SK-N-SH (cell line): Measurements from ENCODE around the gene POU2F1. TPM values are rescaled to one million over a fixed set of nuclear protein-coding genes. Genes with fewer than 3 reads are reported as not detected.
A peak's percentile ranks its signal among the peaks of the same experiment; 100 is the strongest.

ENCODE experiments used
- CTCF ChIA-PET: fragments of 300-600, 350-600 bp; formaldehyde crosslinking; extraction: SDS; loops from one replicate; lab custom pipeline; 2021; lab: Yijun Ruan, JAX
- POLR2A ChIA-PET: fragments of 350-600 bp; sonication (Branson Sonifier 250); formaldehyde crosslinking; extraction: SDS; loops from one replicate; lab custom pipeline; 2020; ENCODE audit warnings: antibody characterized with exemption, inconsistent platforms; lab: Yijun Ruan, JAX
- DNase-seq: peaks from one replicate; pipeline ENCODE4 v3.0.0; 2012
- H2AFZ ChIP-seq: fragments of 200-600 bp; sonication (generic); 2 replicates; pipeline ENCODE4 v1.8.1; 2016; ENCODE audit warnings: antibody characterized with exemption, mild to moderate bottlenecking, low read depth
- H3F3A ChIP-seq: fragments of 200-600 bp; sonication (generic); replicated peaks from 2 replicates; pipeline ENCODE3; 2016; ENCODE audit warnings: antibody characterized with exemption, mild to moderate bottlenecking; ENCODE audit not compliant: insufficient read depth
- H3K27ac ChIP-seq, 2 experiments: fragments of 200-500 bp in 1 of 2; fragments of 200-600 bp in 1 of 2; sonication (Bioruptor generic) in 1 of 2; sonication (generic), shearing (Covaris generic) in 1 of 2; 2 replicates each; pipeline versions ENCODE4 v1.5.1 to v1.6.1; 2014 to 2016; ENCODE audit warnings: low read depth in 2 of 2, inconsistent platforms in 1 of 2, low read length in 1 of 2, mild to moderate bottlenecking in 1 of 2, mixed read lengths in 1 of 2
- H3K27me3 ChIP-seq: fragments of 200-600 bp; sonication (generic), shearing (Covaris generic); 2 replicates; pipeline ENCODE4 v1.6.1; 2016; ENCODE audit warnings: mixed run types; ENCODE audit not compliant: insufficient read depth
- H3K36me3 ChIP-seq, 2 experiments: fragments of 200-500 bp in 1 of 2; fragments of 200-600 bp in 1 of 2; sonication (Bioruptor generic) in 1 of 2; sonication (generic) in 1 of 2; replicated peaks in 1 of 2; 2 replicates each; pipeline versions ENCODE3 to v1.5.1; 2014 to 2016; ENCODE audit warnings: low read length in 1 of 2, mild to moderate bottlenecking in 1 of 2; ENCODE audit not compliant: insufficient read depth in 2 of 2, control insufficient read depth in 1 of 2
- H3K4me1 ChIP-seq, 2 experiments: fragments of 200-500 bp in 1 of 2; fragments of 200-600 bp in 1 of 2; sonication (Bioruptor generic) in 1 of 2; sonication (generic), shearing (Covaris generic) in 1 of 2; 2 replicates each; pipeline versions ENCODE4 v1.5.1 to v1.6.1; 2014 to 2016; ENCODE audit warnings: low read depth in 1 of 2, low read length in 1 of 2, mixed run types in 1 of 2; ENCODE audit not compliant: insufficient read depth in 2 of 2, control insufficient read depth in 1 of 2
- H3K4me2 ChIP-seq: fragments of 200-600 bp; sonication (generic), shearing (Covaris generic); 2 replicates; pipeline ENCODE4 v1.6.1; 2017; ENCODE audit warnings: mixed run types
- H3K4me3 ChIP-seq, 2 experiments: fragments of 200-500 bp in 1 of 2; fragments of 200-600 bp in 1 of 2; sonication (Bioruptor generic) in 1 of 2; sonication (generic), shearing (Covaris generic) in 1 of 2; 2 replicates each; pipeline versions ENCODE4 v1.5.1 to v1.8.1; 2014 to 2016; ENCODE audit warnings: low read depth in 2 of 2, inconsistent platforms in 1 of 2, low read length in 1 of 2, mild to moderate bottlenecking in 1 of 2, mixed read lengths in 1 of 2, moderate library complexity in 1 of 2
- H3K79me2 ChIP-seq: fragments of 200-600 bp; sonication (generic); 2 replicates; pipeline ENCODE4 v1.8.1; 2017; ENCODE audit warnings: mild to moderate bottlenecking; ENCODE audit not compliant: insufficient read depth
- H3K9ac ChIP-seq: fragments of 200-600 bp; sonication (generic); 2 replicates; pipeline ENCODE4 v1.6.1; 2017; ENCODE audit warnings: mixed run types
- H3K9me2 ChIP-seq: fragments of 200-600 bp; sonication (generic); 2 replicates; pipeline ENCODE4 v1.6.1; 2017; ENCODE audit warnings: mixed run types
- H3K9me3 ChIP-seq: fragments of 200-600 bp; sonication (generic); 2 replicates; pipeline ENCODE4 v1.6.1; 2017; ENCODE audit warnings: mixed run types, mild to moderate bottlenecking, moderate library complexity
- H4K20me1 ChIP-seq: fragments of 200-600 bp; sonication (generic); 2 replicates; pipeline ENCODE4 v1.6.1; 2017; ENCODE audit warnings: mild to moderate bottlenecking, mixed run types; ENCODE audit not compliant: insufficient read depth
- CHD2 ChIP-seq: fragments of 150-350 bp; IDR thresholded peaks from 2 replicates; pipeline ENCODE4 v1.6.1; 2018; ENCODE audit warnings: low read length; ENCODE audit not compliant: partially characterized antibody
- ELF1 ChIP-seq: IDR thresholded peaks from 2 replicates; pipeline ENCODE4 v1.4.0; 2012
- FOXJ3 ChIP-seq: sonication (generic); formaldehyde crosslinking; IDR thresholded peaks from 2 replicates; pipeline ENCODE4 v1.5.1; 2020; ENCODE audit warnings: mild to moderate bottlenecking, missing genetic modification reagents
- MEF2A ChIP-seq: IDR thresholded peaks from 2 replicates; pipeline ENCODE4 v1.4.0; 2012; ENCODE audit warnings: low read depth, borderline replicate concordance
- NFIC ChIP-seq: IDR thresholded peaks from 2 replicates; pipeline ENCODE4 v1.4.0; 2012; ENCODE audit warnings: borderline replicate concordance
- POLR2AphosphoS5 ChIP-seq: IDR thresholded peaks from 2 replicates; pipeline ENCODE4 v1.6.1; 2012; ENCODE audit warnings: low read depth, low read length
- RAD21 ChIP-seq: IDR thresholded peaks from 2 replicates; pipeline ENCODE4 v1.6.1; 2012; ENCODE audit warnings: mild to moderate bottlenecking, low read length
- RCOR1 ChIP-seq: fragments of 150-350 bp; IDR thresholded peaks from 2 replicates; pipeline ENCODE4 v1.6.1; 2017; ENCODE audit warnings: antibody characterized with exemption, low read length
- RFX5 ChIP-seq: IDR thresholded peaks from 2 replicates; pipeline ENCODE4 v1.6.1; 2012; ENCODE audit warnings: mild to moderate bottlenecking, improper control_type of control experiment, low read length
- RXRA ChIP-seq: IDR thresholded peaks from 2 replicates; pipeline ENCODE4 v1.4.0; 2012; ENCODE audit warnings: low read depth, mild to moderate bottlenecking, borderline replicate concordance
- SIN3A ChIP-seq: IDR thresholded peaks from 2 replicates; pipeline ENCODE4 v1.6.1; 2012; ENCODE audit warnings: low read depth, mild to moderate bottlenecking, low read length, moderate library complexity, borderline replicate concordance
- SMC3 ChIP-seq: IDR thresholded peaks from 2 replicates; pipeline ENCODE4 v1.6.1; 2012; ENCODE audit warnings: low read depth, low read length, improper control_type of control experiment
- TCF12 ChIP-seq: IDR thresholded peaks from 2 replicates; pipeline ENCODE4 v1.4.0; 2012
- USF2 ChIP-seq: fragments of 150-350 bp; IDR thresholded peaks from 2 replicates; pipeline ENCODE4 v1.6.1; 2017; ENCODE audit warnings: antibody characterized with exemption, low read length, low read depth, borderline replicate concordance
- YY1 ChIP-seq: IDR thresholded peaks from 2 replicates; pipeline ENCODE4 v1.4.0; 2012; ENCODE audit warnings: low read depth, mild to moderate bottlenecking
- WGBS: methylation state at CpG from one replicate; pipeline ENCODE4 v1.1.6; 2017; ENCODE audit warnings: low lambda C conversion rate; 5-methylcytosine and 5-hydroxymethylcytosine counted together
- polyA plus RNA-seq, 3 experiments: library from polyadenylated mRNA; depleted of rRNA; stranded (reverse); fragments of >200 nt; gene quantifications; 2 replicates each; pipeline ENCODE4 v1.2.3, GENCODE V29; 2012
- TF ChIP-seq, protein P1 (sequence below): fragments of 200-600 bp; sonication (generic); IDR thresholded peaks from 2 replicates; pipeline ENCODE4 v1.6.1; 2017; ENCODE audit warnings: antibody characterized with exemption, mild to moderate bottlenecking, moderate library complexity
- TF ChIP-seq, protein P2 (sequence below): IDR thresholded peaks from 2 replicates; pipeline ENCODE4 v1.4.0; 2012; ENCODE audit warnings: low read depth, borderline replicate concordance

Gene POU2F1
- polyA plus RNA-seq, 1 of the 3 experiments (the other 2 are of a cell fraction): 1.2 TPM

DNA sequence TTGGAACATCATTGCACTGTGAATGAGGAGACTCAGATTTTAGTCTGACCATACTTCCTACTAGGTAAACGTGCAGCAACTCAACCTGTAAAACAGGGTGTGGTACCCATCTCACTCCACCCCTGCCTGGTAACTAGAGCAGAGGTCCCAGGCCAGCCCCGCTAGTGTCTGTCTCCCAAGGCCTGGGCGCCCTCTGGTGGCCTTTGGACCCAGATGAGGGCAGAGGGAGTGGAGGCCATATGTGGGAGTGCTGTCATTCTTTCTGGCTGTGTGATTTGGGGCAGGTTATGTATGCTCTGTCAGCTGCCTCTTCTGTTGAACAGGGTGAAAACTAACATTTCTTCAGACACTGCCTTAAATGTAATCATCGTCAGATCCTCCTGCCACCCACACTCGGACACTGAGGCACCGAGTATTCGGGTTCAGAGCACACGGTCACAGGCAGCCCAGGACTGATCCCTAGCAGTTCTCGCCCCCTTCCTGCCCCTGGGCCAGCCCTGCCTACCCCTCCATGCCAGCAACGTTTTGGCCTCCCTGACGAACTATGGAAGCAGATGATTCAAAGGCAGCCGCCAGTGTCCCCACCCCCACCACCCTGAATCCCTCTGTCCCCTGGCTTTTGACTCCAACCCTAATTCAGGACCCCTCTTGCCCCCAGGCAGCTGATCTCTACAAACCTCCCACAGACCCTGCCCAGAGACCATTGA lies 221.6 kb downstream of the POU2F1 start:
- 28% methylated on average over 8 of the region's 12 CpGs for WGBS
- no peak for TF ChIP-seq MEF2A
- TF ChIP-seq SMC3: peak; percentile 97
- TF ChIP-seq CHD2: no peak
- TF ChIP-seq RAD21: peak; percentile 94
- TF ChIP-seq YY1: no peak
- TF ChIP-seq, protein P1, sequence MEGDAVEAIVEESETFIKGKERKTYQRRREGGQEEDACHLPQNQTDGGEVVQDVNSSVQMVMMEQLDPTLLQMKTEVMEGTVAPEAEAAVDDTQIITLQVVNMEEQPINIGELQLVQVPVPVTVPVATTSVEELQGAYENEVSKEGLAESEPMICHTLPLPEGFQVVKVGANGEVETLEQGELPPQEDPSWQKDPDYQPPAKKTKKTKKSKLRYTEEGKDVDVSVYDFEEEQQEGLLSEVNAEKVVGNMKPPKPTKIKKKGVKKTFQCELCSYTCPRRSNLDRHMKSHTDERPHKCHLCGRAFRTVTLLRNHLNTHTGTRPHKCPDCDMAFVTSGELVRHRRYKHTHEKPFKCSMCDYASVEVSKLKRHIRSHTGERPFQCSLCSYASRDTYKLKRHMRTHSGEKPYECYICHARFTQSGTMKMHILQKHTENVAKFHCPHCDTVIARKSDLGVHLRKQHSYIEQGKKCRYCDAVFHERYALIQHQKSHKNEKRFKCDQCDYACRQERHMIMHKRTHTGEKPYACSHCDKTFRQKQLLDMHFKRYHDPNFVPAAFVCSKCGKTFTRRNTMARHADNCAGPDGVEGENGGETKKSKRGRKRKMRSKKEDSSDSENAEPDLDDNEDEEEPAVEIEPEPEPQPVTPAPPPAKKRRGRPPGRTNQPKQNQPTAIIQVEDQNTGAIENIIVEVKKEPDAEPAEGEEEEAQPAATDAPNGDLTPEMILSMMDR: peak; percentile 89
- peak; percentile 91 for DNase-seq
- no peaks in the 10 kb centered on the region for H3K36me3 ChIP-seq
- H3K9me3 ChIP-seq: no peaks in the 10 kb centered on the region
- no peak overlapping the region for H3K4me2 ChIP-seq
- peaks cover 0 to 7% of the 10 kb centered on the region in 2 experiments; a peak in 1 of 4 replicates for H3K4me1 ChIP-seq
- no peak overlapping the region for H2AFZ ChIP-seq
- peak overlapping the region in 1 of 2 experiments; percentile 42; a peak in 1 of 4 replicates for H3K4me3 ChIP-seq
- no peaks in the 10 kb centered on the region for H4K20me1 ChIP-seq
- POLR2A ChIA-PET: no interaction called here
- H3F3A ChIP-seq: no peaks in the 10 kb centered on the region
- no peak overlapping the region for H3K9ac ChIP-seq
- H3K9me2 ChIP-seq: no peaks in the 10 kb centered on the region
- CTCF ChIA-PET: interaction anchor here (0.7 to 5.5 kb wide), 36 partner anchors 8 to 532 kb away, joined by 3 to 110 read pairs (median 4); no protein-coding TSS in a partner anchor
- no peaks in the 10 kb centered on the region for H3K79me2 ChIP-seq
- H3K27me3 ChIP-seq: no peaks in the 10 kb centered on the region; the same call in 1 of the 2 replicates
- no peak overlapping the region for H3K27ac ChIP-seq

DNA sequence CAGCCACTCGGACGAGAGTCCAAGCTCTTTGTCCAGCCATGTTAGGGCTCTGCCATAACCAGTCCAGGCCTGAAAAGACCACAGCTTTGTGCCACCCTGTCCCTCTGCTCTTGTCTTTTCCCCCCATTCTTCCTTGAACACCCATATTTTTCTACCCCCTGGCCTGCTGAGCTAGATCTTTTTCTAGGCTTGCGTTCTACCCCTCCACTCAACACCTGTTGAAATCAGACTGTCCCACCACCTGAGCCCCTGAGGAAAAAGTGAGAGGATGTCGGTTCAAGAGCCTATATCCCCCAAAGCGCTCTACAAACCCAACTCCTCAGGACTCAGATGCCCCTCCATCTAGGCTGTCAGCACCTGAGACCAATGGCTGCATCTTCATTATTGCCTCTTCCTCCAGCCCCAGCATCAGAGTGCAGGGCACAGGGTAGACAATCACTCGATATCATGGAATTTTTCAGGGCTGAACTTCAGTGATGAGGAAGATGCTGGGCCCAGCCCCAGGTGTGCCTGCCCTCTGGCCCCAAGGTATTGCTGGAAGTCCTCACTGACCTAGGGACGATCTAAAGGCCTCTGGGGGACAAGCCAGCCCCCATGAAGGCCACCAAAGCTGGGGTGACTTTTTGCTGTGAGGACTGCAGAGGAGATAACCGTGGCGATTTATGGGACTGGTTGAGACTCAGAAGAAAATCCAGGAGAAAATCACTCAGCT lies 222.3 kb downstream of the POU2F1 start:
- Histone ChIP-seq H3K4me3 (no peak overlapping the region), H2AFZ (no peak overlapping the region), H3K79me2 (no peaks in the 10 kb centered on the region), H3K9me3 (no peaks in the 10 kb centered on the region), H3K36me3 (no peaks in the 10 kb centered on the region), H3K9ac (no peak overlapping the region), H3K4me1 (peaks cover 0 to 7% of the 10 kb centered on the region in 2 experiments; a peak in 1 of 4 replicates), H4K20me1 (no peaks in the 10 kb centered on the region)
- TF ChIP-seq ELF1: no peak
- no peak for TF ChIP-seq SIN3A
- TF ChIP-seq RFX5: no peak
- TF ChIP-seq NFIC: no peak
- no peak for TF ChIP-seq TCF12
- TF ChIP-seq SMC3: no peak
- TF ChIP-seq RCOR1: no peak
- no peak for TF ChIP-seq USF2
- TF ChIP-seq RXRA: no peak
- TF ChIP-seq, protein P2, sequence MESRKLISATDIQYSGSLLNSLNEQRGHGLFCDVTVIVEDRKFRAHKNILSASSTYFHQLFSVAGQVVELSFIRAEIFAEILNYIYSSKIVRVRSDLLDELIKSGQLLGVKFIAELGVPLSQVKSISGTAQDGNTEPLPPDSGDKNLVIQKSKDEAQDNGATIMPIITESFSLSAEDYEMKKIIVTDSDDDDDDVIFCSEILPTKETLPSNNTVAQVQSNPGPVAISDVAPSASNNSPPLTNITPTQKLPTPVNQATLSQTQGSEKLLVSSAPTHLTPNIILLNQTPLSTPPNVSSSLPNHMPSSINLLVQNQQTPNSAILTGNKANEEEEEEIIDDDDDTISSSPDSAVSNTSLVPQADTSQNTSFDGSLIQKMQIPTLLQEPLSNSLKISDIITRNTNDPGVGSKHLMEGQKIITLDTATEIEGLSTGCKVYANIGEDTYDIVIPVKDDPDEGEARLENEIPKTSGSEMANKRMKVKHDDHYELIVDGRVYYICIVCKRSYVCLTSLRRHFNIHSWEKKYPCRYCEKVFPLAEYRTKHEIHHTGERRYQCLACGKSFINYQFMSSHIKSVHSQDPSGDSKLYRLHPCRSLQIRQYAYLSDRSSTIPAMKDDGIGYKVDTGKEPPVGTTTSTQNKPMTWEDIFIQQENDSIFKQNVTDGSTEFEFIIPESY: no peak
- no peak for TF ChIP-seq FOXJ3
- TF ChIP-seq YY1: no peak
- no peak for TF ChIP-seq POLR2AphosphoS5
- TF ChIP-seq, all 33 proteins: peak for 0
- no peaks in the 10 kb centered on the region for H3F3A ChIP-seq
- H3K4me2 ChIP-seq: no peak overlapping the region
- ChIA-PET CTCF (interaction anchor here (0.7 to 5.5 kb wide), 29 partner anchors 7 to 532 kb away, joined by 3 to 110 read pairs (median 5); no protein-coding TSS in a partner anchor), POLR2A (no interaction called here)
- no peak for DNase-seq
- no peaks in the 10 kb centered on the region; the same call in 1 of the 2 replicates for H3K27me3 ChIP-seq
- WGBS: 54% methylated on average over 9 of the region's 9 CpGs
- no peak overlapping the region for H3K27ac ChIP-seq
- no peaks in the 10 kb centered on the region for H3K9me2 ChIP-seq
